ENCODE measurements around the gene PRKCA. TPM values are rescaled to one million over a fixed set of nuclear protein-coding genes. Genes with fewer than 3 reads are reported as not detected.

PRKCA gene
- total RNA-seq, 4 donors from 2014 or later = 24.5 to 61.9 (median 40.8) TPM

GRCh38 chr17:66271512-66271911, 30.9 kb upstream of the PRKCA start:
- Histone ChIP-seq H3K9me3 (peaks cover 0 to 7% (median 3%) of the 10 kb centered on the region in 4 donors), H3K36me3 (no peaks in the 10 kb centered on the region), H3K27me3 (no peaks in the 10 kb centered on the region), H3K4me1 (peaks cover 0 to 17% (median 11%) of the 10 kb centered on the region in 4 donors), H3K4me3 (no peak overlapping the region), H3K27ac (replicated peaks in 1 of 4) (no peak overlapping the region)
- 96% methylated on average over 3 of the region's 3 CpGs for WGBS
- intact Hi-C loops (cut with DNase I) = no loop called here
- no peak for DNase-seq (ENCODE audit: extremely low spot score)
- TF ChIP-seq EP300 (IDR thresholded peaks at IDR 0.05) = no peak
- TF ChIP-seq POLR2AphosphoS5 (IDR thresholded peaks at IDR 0.05) = no peak
- no peak for TF ChIP-seq POLR2A (IDR thresholded peaks at IDR 0.05; ENCODE audit: low read depth)
- TF ChIP-seq CTCF (IDR thresholded peaks at IDR 0.05) = no peak

- Histone ChIP-seq H3K27me3 (no peaks in the 10 kb centered on the region), H3K27ac (replicated peaks in 1 of 4) (peak overlapping the region in 2 of 4 donors; percentile 23 to 30), H3K36me3 (no peaks in the 10 kb centered on the region), H3K4me1 (peaks cover 0 to 17% (median 11%) of the 10 kb centered on the region in 4 donors), H3K9me3 (peaks cover 0 to 7% (median 3%) of the 10 kb centered on the region in 4 donors), H3K4me3 (no peak overlapping the region)
- intact Hi-C loops (cut with DNase I) = no loop called here
- TF ChIP-seq POLR2AphosphoS5 (IDR thresholded peaks at IDR 0.05) (no peak), POLR2A (IDR thresholded peaks at IDR 0.05; ENCODE audit: low read depth) (no peak), EP300 (IDR thresholded peaks at IDR 0.05) (no peak), CTCF (IDR thresholded peaks at IDR 0.05) (no peak)
- no peak for DNase-seq (ENCODE audit: extremely low spot score)
- WGBS = 41% methylated on average over 5 of the region's 5 CpGs
Measured at GRCh38 chr17:66272811-66273585, 29.4 kb upstream of the PRKCA start.

GRCh38 chr17:66273586-66273848, 28.9 kb upstream of the PRKCA start:
- Histone ChIP-seq H3K36me3 (no peaks in the 10 kb centered on the region), H3K27ac (replicated peaks in 1 of 4) (no peak overlapping the region), H3K4me3 (no peak overlapping the region), H3K4me1 (peaks cover 0 to 17% (median 11%) of the 10 kb centered on the region in 4 donors), H3K9me3 (peaks cover 0 to 7% (median 3%) of the 10 kb centered on the region in 4 donors), H3K27me3 (no peaks in the 10 kb centered on the region)
- DNase-seq (ENCODE audit: extremely low spot score) = no peak
- TF ChIP-seq POLR2A (IDR thresholded peaks at IDR 0.05; ENCODE audit: low read depth) (no peak), POLR2AphosphoS5 (IDR thresholded peaks at IDR 0.05) (no peak), EP300 (IDR thresholded peaks at IDR 0.05) (no peak), CTCF (IDR thresholded peaks at IDR 0.05) (no peak)
- intact Hi-C loops (cut with DNase I) = no loop called here

- 62% methylated on average over 6 of the region's 6 CpGs for WGBS
- DNase-seq (ENCODE audit: extremely low spot score) = no peak
- no peak for TF ChIP-seq EP300 (IDR thresholded peaks at IDR 0.05)
- TF ChIP-seq POLR2AphosphoS5 (IDR thresholded peaks at IDR 0.05) = no peak
- no peak for TF ChIP-seq CTCF (IDR thresholded peaks at IDR 0.05)
- TF ChIP-seq POLR2A (IDR thresholded peaks at IDR 0.05; ENCODE audit: low read depth) = no peak
Measured at GRCh38 chr17:66275651-66276050, 26.8 kb upstream of the PRKCA start.

More at GRCh38 chr17:66275651-66276050, 26.8 kb upstream of the PRKCA start:
- Histone ChIP-seq H3K4me1 (peaks cover 0 to 17% (median 11%) of the 10 kb centered on the region in 4 donors), H3K4me3 (no peak overlapping the region), H3K27ac (replicated peaks in 1 of 4) (no peak overlapping the region), H3K27me3 (no peaks in the 10 kb centered on the region), H3K9me3 (peaks cover 0 to 7% (median 3%) of the 10 kb centered on the region in 4 donors), H3K36me3 (no peaks in the 10 kb centered on the region)
- intact Hi-C loops (cut with DNase I) = no loop called here
